NCI-H1417 (cell line): ENCODE measurements around the gene STAT5A.
"Not testable (repeated sequence)": the region's sequence is repeated elsewhere in the genome, so short reads cannot be mapped to it uniquely, and the experiment has no call there.

Source experiments
- DNase-seq, 3 experiments: peaks; one replicate each; lab custom pipeline; 2025; lab: John Stamatoyannopoulos, UW

STAT5A gene

GRCh38 chr17:42333053-42333452 is 44.8 kb downstream of the STAT5A start:
- DNase-seq = no peak

GRCh38 chr17:42334677-42335076 is 46.4 kb downstream of the STAT5A start:
- no peak for DNase-seq

- DNase-seq = no peak
Observed at GRCh38 chr17:42337442-42337841, 49.1 kb downstream of the STAT5A start.

- DNase-seq = no peak
Observed at GRCh38 chr17:42338427-42338985, 50.2 kb downstream of the STAT5A start.

GRCh38 chr17:42339221-42339620 is 50.9 kb downstream of the STAT5A start:
- no peak for DNase-seq

GRCh38 chr17:42340691-42341127 is 52.4 kb downstream of the STAT5A start:
- DNase-seq = no peak

GRCh38 chr17:42341568-42341967 is 53.3 kb downstream of the STAT5A start:
- DNase-seq = no peak

GRCh38 chr17:42342242-42343008 is 54.1 kb downstream of the STAT5A start:
- DNase-seq = no peak

GRCh38 chr17:42345396-42346073 is 57.2 kb downstream of the STAT5A start:
- DNase-seq = no peak

GRCh38 chr17:42346481-42346880 is 58.2 kb downstream of the STAT5A start:
- DNase-seq = no peak

GRCh38 chr17:42347198-42347597 is 58.9 kb downstream of the STAT5A start:
- no peak for DNase-seq

GRCh38 chr17:42347606-42348005 is 59.3 kb downstream of the STAT5A start:
- DNase-seq = no peak

- DNase-seq = no peak
Observed at GRCh38 chr17:42348104-42348503, 59.8 kb downstream of the STAT5A start.

GRCh38 chr17:42354956-42355843 is 66.9 kb downstream of the STAT5A start:
- DNase-seq = no peak

- DNase-seq = no peak
Observed at GRCh38 chr17:42358434-42358833, 70.1 kb downstream of the STAT5A start.

GRCh38 chr17:42359133-42359532 is 70.8 kb downstream of the STAT5A start:
- no peak for DNase-seq

GRCh38 chr17:42360388-42360787 is 72.1 kb downstream of the STAT5A start:
- DNase-seq = not testable (repeated sequence)
